GM12892 (cell line): ENCODE data around the gene SVEP1.

Experiments
- DNase-seq: peaks from one replicate; pipeline ENCODE4 v3.0.0; 2011; ENCODE audit not compliant: insufficient read length
- FAIRE-seq: peaks from 2 replicates; lab custom pipeline; 2011; peaks lifted over from hg19 to GRCh38; lab: Jason Lieb, UNC
- POLR2A ChIP-seq: IDR thresholded peaks from 2 replicates; pipeline ENCODE4 v1.6.1; 2011; ENCODE audit warnings: low read depth, low read length, control low read depth
- POLR2AphosphoS5 ChIP-seq: IDR thresholded peaks from 2 replicates; pipeline ENCODE4 v1.6.1; 2011; ENCODE audit warnings: low read depth, low read length, control low read depth
- TAF1 ChIP-seq: IDR thresholded peaks from 2 replicates; pipeline ENCODE4 v1.6.1; 2011; ENCODE audit warnings: low read depth, mild to moderate bottlenecking, control low read depth, low read length, borderline replicate concordance

The SVEP1 gene

GRCh38 chr9:110323818-110324217 lies 255.7 kb downstream of the SVEP1 start:
- DNase-seq (no peak), FAIRE-seq (no peak)
- no peak for TF ChIP-seq TAF1
- no peak for TF ChIP-seq POLR2A
- no peak for TF ChIP-seq POLR2AphosphoS5

GRCh38 chr9:110320651-110321445 lies 258.7 kb downstream of the SVEP1 start:
- DNase-seq (no peak), FAIRE-seq (no peak)
- TF ChIP-seq POLR2AphosphoS5: no peak
- TF ChIP-seq POLR2A: no peak
- no peak for TF ChIP-seq TAF1

GRCh38 chr9:110319781-110320492 lies 259.6 kb downstream of the SVEP1 start:
- DNase-seq: no peak
- TF ChIP-seq POLR2AphosphoS5 (no peak), TAF1 (no peak), POLR2A (no peak)

DNA sequence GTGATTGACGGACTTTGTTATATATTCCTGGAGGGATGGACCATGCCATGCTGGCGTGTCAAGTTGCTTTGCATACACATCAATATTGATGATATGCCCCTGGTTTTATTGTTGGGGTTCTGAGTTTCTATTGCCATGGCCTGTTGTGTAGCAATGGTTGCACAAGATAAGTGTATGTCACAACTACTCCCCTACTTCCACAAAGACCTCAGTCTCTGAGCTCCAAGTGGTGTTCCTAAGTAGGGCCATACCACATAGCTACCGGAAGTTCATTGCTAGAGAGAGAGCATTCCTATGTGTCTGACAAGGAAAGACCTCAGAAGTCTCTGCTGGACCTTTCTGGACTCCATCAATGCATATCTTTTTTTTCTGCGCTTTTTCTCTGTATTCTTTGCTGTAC lies 261.6 kb downstream of the SVEP1 start:
- DNase-seq (no peak), FAIRE-seq (no peak)
- TF ChIP-seq POLR2AphosphoS5: no peak
- TF ChIP-seq POLR2A: no peak
- no peak for TF ChIP-seq TAF1

More at GRCh38 chr9:110319781-110320492, 259.6 kb downstream of the SVEP1 start:
- FAIRE-seq: peak; percentile 21

DNA sequence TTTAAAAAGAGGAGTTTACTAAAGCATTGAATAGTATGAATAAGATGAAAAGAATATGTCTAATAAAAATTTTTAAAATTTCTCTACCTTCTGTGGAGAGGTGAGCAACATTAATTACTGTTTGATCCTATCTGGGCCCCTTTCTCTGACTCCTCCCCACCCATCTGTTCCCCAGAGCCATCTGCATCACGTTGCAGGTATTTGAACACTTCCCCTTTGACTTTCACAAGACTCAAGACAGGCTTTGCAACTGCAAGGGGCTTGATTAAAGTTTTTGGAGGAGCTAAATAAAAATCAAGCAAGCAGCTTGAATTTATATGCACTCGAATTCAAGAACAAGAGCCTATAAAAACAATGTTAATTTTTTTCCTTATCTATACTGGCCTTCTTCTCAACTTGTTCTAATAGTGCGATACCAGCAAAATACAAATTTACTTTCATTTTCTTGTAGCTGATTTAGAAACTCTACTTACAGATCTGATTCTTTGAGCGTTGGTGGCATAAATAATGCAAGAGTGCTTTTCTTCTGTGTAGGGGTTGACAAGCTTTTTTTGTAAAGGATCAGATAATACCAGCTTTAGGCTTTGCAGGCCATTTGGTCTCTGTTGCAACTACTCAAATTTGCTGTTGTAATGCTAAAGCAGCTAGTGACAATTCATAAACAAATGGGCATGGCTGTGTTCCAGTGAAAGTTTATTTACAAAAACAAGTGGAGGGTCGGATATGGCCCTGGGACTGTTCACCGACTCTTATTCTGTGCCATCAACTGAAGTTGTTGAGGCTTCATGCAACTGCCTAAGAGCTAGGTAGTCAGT lies 263.1 kb downstream of the SVEP1 start:
- DNase-seq (peak; percentile 29), FAIRE-seq (peak; percentile 86)
- TF ChIP-seq POLR2A (no peak), POLR2AphosphoS5 (no peak), TAF1 (no peak)
